Stimulated activated CD8-positive, alpha-beta memory T cell treated with anti-CD3 and anti-CD28 coated beads, Interleukin-15, amount 100 ng/mL, for 48 hours (primary cell): ENCODE data around the gene KCNK1.
"Not testable (repeated sequence)": the region's sequence is repeated elsewhere in the genome, so short reads cannot be mapped to it uniquely, and the experiment has no call there.

Experiments used
- DNase-seq, 2 donors: peaks; one replicate each; pipeline ENCODE4 v3.0.0-alpha.2; 2020; ENCODE audit warnings: low read depth in 2 of 2

KCNK1 gene

DNA sequence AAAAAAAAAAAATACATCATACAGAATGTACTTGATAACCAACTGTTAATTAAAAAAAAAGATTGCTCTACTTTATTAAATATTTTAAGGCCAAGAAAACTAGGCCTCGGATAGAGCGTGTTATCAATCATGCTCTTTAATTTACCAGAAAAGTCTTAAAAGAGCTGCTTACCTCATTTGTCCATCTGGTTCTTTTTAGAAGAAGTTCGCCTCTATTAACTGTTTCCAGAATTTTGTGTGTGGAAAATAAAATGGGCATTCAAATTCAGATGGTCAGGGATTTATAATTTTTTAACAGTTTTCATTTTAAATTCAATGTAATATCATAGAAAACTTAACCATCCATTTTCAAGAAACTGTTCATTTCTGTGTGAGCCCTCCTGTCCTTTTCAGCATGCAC, 53.8 kb downstream of the KCNK1 start:
- DNase-seq = no peak

DNA sequence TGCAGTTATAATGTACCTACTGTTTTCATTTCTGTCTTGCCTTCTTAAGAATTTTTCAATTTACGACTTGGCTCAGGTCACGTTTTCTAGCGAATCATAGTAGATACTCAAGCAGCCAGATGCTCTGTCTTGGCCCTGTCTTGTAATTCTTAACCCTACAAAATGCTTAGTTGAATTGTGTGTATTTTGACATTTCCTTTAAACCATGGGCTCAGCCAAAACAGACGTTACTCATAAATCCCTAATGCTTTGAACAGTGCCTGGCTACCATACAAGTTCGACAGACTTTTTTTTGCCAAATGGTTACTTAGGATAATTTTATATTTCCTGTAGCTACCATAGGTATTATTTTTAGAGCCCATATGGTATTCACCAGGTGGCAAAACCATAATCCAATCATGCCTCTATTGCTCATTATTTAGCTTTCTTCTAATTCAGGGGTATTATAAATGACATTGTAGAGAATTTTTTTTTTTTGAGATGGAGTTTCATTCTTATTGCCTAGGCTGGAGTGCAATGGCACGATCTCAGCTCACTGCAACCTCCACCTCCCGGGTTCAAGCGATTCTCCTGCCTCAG, 54.3 kb downstream of the KCNK1 start:
- no peak for DNase-seq

DNA sequence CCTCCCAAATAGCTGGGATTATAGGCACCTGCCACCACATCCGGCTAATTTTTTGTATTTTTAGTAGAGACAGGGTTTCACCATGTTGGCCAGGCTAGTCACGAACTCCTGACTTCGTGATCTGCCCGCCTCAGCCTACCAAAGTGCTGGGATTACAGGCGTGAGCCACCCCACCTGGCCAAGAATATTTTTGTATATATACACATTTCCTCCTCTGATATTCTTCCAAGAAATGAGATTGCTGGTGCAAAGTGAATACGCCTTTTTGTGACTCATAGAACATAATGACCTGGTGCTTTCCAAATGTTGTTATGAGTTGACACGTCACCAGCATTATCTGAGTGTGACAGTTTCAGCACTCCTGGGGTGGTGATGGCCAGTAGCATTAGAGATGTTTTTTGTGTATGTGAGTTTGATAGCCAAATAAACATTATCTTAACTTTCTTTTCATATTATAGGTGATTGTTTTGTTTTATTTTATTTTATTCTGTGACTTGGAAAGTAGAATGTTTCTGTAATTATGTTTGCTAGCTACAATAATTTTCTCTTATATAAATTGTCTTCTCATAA, 54.9 kb downstream of the KCNK1 start:
- no peak for DNase-seq

- DNase-seq = not testable (repeated sequence)
Measured at GRCh38 chr1:233670363-233670762, 56.5 kb downstream of the KCNK1 start.

DNA sequence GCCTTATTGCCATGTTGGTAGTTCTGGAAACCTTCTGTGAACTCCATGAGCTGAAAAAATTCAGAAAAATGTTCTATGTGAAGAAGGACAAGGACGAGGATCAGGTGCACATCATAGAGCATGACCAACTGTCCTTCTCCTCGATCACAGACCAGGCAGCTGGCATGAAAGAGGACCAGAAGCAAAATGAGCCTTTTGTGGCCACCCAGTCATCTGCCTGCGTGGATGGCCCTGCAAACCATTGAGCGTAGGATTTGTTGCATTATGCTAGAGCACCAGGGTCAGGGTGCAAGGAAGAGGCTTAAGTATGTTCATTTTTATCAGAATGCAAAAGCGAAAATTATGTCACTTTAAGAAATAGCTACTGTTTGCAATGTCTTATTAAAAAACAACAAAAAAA, 57.4 kb downstream of the KCNK1 start:
- DNase-seq = no peak

DNA sequence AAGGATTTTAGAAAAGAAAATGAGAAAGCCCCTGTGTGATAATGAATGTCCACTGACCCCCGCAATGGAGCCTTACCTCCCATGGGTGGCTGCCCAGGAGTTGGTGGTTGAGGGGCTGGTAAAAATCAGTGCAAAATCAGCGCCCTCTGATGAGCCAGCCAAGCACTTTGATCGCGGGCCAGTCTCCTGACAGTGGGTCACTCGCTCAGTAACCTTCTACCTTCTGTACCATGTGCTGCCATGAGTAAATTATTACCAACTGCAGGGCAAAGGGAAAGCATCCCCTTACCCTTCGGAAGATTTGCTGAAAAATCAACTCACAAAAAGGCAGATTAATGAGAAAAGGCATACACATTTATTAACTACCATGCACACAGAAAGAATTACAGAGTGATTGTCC, 58.8 kb downstream of the KCNK1 start:
- no peak for DNase-seq

GRCh38 chr1:233673261-233673946, 59.5 kb downstream of the KCNK1 start:
- DNase-seq = no peak

GRCh38 chr1:233673947-233674431, 60.1 kb downstream of the KCNK1 start:
- no peak for DNase-seq

DNA sequence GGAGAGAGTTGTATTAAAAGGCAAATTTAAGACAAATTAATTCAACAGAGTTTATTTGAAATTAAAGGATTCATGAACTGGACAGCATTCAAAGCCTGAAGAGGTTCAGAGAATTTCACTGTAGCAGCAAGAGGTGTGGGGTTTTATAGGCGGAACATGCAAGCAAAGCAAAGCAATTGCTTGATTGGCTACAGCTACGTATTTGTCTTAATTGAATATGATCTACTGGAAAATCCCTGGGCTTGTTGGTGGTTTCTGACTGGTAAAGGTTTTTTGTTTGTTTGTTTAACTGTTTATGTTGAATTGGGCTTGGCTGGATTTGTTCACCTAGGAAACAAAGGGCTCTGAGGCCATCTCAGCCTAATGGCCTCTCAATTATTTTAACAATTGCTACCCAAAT, 61.5 kb downstream of the KCNK1 start:
- DNase-seq = no peak

GRCh38 chr1:233675893-233676292, 62.0 kb downstream of the KCNK1 start:
- no peak for DNase-seq

DNA sequence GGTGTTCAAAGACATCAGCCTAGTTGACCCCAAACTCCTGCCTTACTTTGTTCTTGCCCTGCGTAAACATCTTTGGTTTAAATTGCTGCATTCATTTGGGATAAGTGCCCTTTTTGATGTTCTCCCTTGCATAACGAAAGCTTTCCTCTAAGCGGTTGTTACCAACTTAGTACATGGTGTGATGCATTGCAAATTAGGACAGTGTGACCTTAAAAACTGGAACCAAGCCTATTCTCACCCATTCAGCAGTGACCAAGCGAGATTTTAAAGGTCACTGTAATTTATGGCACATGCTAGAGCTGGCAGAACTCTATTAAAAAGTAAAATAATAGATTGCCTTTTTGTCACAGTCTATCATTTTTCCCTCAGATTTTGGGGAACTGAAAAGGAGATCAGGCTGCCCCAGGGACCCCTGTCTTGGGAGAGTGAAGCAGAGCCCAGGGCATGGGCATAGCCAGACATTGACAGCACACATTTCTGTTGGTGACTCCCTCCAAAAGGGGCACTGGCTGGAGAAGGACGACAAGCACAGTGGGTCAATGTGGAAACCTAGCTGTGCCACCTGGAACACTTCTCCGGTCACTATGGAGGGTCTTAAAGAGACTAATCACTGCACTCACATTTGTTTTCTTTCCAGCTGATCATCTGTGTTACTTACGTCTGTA, 63.9 kb downstream of the KCNK1 start:
- DNase-seq = no peak

DNA sequence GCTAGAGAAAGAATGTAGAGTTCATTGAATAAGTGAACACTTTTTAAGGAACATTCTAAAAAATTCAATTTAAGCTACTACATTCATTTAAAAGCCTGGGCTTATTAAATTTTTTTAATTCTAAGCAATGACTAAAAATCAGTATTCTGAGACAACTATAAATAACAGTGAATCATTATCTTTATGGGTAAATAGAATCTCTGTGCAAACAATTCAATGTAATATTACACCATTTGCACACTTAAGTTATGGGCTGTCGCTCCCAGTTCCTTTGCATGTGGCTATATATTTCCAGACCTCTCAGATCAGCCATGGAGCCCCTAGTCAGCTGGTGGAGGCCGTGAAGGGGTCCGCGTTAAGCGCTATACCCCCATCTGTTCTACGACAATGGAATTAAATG, 65.1 kb downstream of the KCNK1 start:
- DNase-seq = no peak

DNA sequence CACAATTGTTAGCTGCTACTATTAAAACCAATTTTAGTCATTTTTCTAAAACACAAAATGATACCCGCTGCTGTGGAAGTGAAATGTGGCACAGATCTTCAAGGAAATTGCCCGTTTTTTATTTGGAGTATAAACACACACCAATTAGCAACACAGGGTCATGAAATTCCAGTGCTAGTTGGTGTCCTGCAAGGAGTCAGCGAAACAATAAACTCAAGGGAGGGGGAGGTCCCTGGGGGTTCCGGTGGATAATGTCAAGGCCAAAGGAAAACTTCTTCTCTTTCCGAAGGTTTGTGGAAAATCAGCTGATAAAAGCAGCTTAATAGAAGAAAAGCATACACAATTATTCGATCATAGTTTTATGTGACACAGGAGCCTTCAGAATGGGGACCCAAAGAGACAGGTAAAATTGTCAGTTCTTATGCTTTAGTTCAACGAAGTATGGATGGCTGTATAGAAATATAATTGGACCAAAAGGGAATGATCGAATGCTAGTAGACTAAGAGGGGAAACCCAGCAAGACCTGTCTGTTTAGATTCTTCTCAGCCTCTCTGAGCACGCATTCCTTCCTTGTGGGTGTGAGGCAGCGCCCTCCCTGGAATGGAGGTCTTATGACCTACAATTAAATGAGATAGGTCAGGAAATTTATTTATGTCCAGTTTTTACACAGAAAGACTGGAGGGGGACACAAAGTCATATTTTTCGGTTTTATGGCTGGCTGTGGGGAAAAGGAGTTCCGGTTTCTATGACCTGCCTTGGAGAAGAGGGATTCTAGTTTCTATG, 65.9 kb downstream of the KCNK1 start:
- no peak for DNase-seq

DNA sequence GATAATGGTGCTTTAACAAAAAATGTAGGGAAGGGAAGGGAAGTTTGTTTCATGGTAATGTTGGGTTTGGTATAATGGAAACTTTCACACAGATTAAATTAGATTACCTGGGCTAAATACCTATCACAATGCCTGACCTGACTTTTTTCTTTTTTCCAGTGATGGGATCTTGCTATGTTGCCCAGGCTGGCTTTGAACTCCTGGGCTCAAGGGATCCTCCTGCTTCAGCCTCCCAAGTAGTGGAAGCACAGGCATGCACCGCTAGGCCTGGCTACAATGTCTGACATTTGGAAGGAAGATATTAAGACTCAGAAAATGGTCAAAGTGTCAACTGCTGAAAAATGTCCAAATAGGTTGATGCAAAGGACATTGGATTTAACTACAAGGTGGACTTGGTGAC, 67.4 kb downstream of the KCNK1 start:
- DNase-seq = no peak

DNA sequence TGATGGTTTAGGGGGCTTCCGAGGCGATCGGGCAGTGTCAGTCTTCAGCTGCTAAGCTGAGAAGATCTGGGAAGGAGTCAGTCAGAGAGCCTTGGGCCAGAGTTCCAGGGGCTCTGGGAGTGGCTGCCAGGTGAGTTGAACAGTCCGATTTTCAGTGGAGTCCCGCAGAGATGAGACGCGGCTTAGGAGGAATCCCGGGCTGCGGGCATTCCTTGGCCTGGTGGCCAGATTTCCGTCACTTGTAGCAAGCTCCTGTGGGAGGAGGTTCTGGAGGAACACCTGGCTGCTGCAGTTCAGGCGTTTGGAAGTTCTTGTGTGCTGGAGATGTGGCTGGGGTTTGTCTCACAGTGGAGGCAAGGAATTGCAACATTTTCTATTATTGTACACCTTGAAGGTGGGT, 72.7 kb downstream of the KCNK1 start:
- DNase-seq = not testable (repeated sequence)

DNA sequence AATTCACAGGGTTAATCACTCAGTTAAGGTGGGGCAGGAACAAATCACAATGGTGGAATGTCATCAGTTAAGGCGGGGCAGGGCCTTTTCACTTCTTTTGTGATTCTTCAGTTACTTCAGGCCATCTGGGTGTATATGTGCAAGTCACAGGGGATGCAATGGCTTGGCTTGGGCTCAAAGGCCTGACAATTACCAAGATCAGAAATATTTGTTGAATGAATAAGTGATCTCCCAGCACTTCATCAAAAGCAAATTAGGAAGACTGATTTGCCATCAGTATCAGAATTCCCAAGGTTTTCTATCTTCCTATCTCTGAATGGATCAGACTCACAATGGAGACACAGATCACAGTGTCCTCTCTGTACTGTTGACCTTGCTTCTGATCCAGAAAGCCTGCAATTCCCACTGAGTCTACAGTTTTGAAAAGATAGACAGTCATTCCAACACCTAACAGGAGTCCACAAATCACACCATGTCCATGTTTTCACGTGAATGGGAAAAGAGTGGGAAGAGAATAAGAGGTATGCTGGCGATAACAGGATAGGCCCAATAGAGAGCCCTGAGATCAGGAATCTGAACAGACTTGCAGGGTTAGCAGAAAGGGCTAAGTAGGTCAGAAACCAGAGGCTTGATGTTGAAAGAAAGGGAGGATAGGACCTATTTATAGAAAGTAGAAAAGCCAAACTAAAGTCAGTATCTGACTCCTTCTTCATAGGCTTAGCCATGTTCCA, 75.3 kb downstream of the KCNK1 start:
- no peak for DNase-seq

DNA sequence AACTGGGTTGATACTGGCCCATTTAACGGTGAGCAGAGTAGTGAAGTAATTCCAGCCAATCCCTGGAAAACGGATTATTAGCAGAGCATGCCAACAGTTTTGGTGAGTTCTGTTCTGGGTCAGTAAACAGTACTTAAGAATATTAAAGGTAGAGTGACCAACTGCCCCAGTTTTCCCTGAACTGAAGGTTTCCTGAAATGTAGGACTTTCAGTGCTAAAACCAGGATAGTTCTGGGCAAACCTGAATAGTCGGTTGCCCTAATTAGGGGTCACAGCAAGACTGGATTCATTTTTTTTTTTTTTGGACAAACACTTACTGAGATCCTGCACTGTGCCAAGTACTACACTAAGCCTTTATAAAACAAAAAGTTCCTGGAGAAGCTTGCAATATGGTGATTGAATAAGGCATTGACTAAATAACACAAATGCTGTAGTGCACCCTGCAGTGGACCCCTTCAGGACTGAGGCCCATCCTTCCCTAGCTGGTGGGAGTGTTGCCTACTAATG, 75.9 kb downstream of the KCNK1 start:
- DNase-seq = no peak

GRCh38 chr1:233695901-233696300, 82.0 kb downstream of the KCNK1 start:
- no peak for DNase-seq

- DNase-seq = no peak
Measured at GRCh38 chr1:233700338-233700737, 86.4 kb downstream of the KCNK1 start.

GRCh38 chr1:233704170-233704897, 90.4 kb downstream of the KCNK1 start:
- DNase-seq = no peak
